Progenitor cell of endocrine pancreas (in vitro differentiated cells): ENCODE measurements around the gene CHST15. TPM values are rescaled to one million over a fixed set of nuclear protein-coding genes. Genes with fewer than 3 reads are reported as not detected.

Experiments used
- DNase-seq: peaks from one replicate; pipeline ENCODE4 v3.0.0; 2021; ENCODE audit warnings: low spot score; ENCODE audit not compliant: unreplicated experiment
- H3K27ac Mint-ChIP-seq: 2 replicates; pipeline ENCODE4 v1.8.0; 2021; ENCODE audit warnings: mild to moderate bottlenecking, moderate library complexity, mixed read lengths
- H3K27me3 Mint-ChIP-seq: 2 replicates; pipeline ENCODE4 v1.8.0; 2021; ENCODE audit warnings: mixed read lengths
- H3K36me3 Mint-ChIP-seq: 2 replicates; pipeline ENCODE4 v1.8.0; 2022; ENCODE audit warnings: mixed read lengths; ENCODE audit not compliant: insufficient read depth
- H3K4me1 Mint-ChIP-seq: 2 replicates; pipeline ENCODE4 v1.8.0; 2021; ENCODE audit warnings: low read depth, mixed read lengths
- H3K4me3 Mint-ChIP-seq: 2 replicates; pipeline ENCODE4 v1.8.0; 2021; ENCODE audit warnings: low read depth, mild to moderate bottlenecking, moderate library complexity, mixed read lengths
- H3K9me3 Mint-ChIP-seq: 2 replicates; pipeline ENCODE4 v1.8.0; 2021; ENCODE audit warnings: low read depth, mixed read lengths
- CTCF ChIP-seq: fragments of 200-600 bp; sonication (generic); IDR thresholded peaks from one replicate; pipeline ENCODE4 v1.5.0; 2021; ENCODE audit warnings: antibody characterized with exemption, mild to moderate bottlenecking; ENCODE audit not compliant: unreplicated experiment
- total RNA-seq: library from RNA; stranded (reverse); gene quantifications from 2 replicates; pipeline ENCODE4 v1.2.1, GENCODE V29; 2021

The CHST15 gene
- total RNA-seq, 1 donor from 2014 or later: 7.9 TPM

- Mint-ChIP-seq H3K36me3 (peaks cover 1% of the 10 kb centered on the region), H3K4me1 (peaks cover 1% of the 10 kb centered on the region), H3K27me3 (peaks cover 9% of the 10 kb centered on the region), H3K4me3 (no peak overlapping the region), H3K27ac (no peak overlapping the region), H3K9me3 (no peaks in the 10 kb centered on the region)
- DNase-seq: no peak
- no peak for TF ChIP-seq CTCF
Measured at GRCh38 chr10:124041675-124042445, 51.5 kb downstream of the CHST15 start.

DNA sequence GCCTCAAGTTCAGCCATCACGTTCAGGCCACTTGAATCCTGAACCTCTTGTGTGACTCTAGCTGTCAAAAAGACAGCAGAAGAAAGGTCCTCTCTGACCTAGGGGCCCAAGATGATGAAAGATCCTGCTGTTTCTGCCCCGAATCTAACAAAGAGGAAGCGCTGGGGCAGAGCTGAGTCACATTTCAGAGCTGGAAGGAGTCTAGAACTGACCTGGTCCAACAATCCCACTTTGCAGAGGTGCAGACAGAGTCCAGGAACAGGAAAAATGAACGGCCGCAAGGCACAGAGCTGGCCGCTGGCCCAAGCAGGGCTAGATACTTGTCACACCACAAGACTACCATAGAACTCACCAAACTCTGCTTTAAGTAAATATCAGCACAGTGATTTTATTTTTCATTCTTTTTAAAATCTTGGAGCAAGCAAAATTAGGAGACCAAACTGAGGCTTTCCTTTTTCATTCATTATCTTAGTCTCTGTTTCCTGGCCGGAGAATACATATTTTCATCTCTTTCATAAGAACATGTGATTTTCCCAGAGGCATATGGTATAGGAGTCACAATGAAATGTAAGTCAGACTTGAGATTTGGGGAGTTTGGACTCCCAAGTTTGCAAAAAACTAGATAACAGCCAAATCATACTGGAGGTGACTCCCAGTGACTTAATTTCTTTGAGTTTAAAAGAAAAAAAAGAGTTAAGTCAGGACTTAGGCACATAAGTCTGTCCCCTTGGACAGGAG is 52.8 kb downstream of the CHST15 start:
- peaks cover 9% of the 10 kb centered on the region for H3K27me3 Mint-ChIP-seq
- peaks cover 10% of the 10 kb centered on the region for H3K4me1 Mint-ChIP-seq
- peaks cover 1% of the 10 kb centered on the region for H3K36me3 Mint-ChIP-seq
- no peak overlapping the region for H3K4me3 Mint-ChIP-seq
- no peak for DNase-seq
- no peak overlapping the region for H3K27ac Mint-ChIP-seq
- TF ChIP-seq CTCF: no peak
- H3K9me3 Mint-ChIP-seq: no peaks in the 10 kb centered on the region

DNA sequence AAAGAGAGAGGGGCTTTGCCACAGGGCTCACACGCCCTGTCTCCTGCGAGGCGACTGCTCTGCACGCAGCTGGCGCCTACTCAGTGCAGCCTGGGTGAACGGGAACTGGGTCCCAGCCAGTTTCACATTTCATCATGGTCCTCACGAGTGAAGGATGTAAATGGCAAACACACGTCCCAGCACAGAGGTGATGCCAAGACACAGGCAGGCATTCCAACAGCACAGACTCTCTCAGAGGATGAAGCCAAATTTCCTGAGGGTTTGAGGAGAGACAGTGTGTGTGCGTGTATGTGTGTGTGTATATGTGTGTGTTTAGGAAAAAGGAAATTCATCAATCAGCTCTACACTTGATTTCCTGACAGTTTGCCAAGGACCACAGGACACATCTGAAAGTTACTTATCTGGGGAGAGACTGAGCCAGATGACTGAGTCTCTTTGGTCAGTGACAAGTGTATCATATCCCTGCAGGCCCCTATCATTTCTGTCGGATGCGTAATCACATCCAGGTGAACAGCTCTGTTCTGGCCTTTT is 53.9 kb downstream of the CHST15 start:
- no peak overlapping the region for H3K4me3 Mint-ChIP-seq
- H3K36me3 Mint-ChIP-seq: peaks cover 1% of the 10 kb centered on the region
- H3K27me3 Mint-ChIP-seq: peaks cover 9% of the 10 kb centered on the region
- DNase-seq: no peak
- no peaks in the 10 kb centered on the region for H3K9me3 Mint-ChIP-seq
- peak overlapping the region; percentile 6 for H3K27ac Mint-ChIP-seq
- no peak for TF ChIP-seq CTCF
- H3K4me1 Mint-ChIP-seq: peaks cover 11% of the 10 kb centered on the region

DNA sequence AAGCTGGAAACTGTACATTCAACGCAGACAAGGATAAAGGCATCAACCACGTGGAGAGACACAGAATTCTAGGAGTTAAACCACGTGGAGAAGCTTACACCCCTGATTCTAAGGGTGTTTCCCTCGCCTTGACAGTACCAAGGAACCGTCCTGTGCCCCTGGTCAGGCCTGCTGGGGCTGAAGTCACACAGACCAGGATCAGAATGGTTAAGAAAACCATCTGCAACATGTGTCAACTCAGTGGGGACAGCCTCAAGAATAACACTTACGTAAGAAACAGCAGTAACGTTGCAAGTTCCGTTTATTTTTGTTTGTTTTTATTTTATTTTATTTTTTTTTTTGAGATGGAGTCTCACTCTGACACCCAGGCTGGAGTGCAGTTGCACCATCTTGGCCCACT is 55.6 kb downstream of the CHST15 start:
- no peak for TF ChIP-seq CTCF
- H3K27ac Mint-ChIP-seq: no peak overlapping the region
- H3K27me3 Mint-ChIP-seq: peaks cover 4% of the 10 kb centered on the region
- peaks cover 11% of the 10 kb centered on the region for H3K4me1 Mint-ChIP-seq
- no peaks in the 10 kb centered on the region for H3K9me3 Mint-ChIP-seq
- H3K4me3 Mint-ChIP-seq: no peak overlapping the region
- no peaks in the 10 kb centered on the region for H3K36me3 Mint-ChIP-seq
- DNase-seq: no peak

DNA sequence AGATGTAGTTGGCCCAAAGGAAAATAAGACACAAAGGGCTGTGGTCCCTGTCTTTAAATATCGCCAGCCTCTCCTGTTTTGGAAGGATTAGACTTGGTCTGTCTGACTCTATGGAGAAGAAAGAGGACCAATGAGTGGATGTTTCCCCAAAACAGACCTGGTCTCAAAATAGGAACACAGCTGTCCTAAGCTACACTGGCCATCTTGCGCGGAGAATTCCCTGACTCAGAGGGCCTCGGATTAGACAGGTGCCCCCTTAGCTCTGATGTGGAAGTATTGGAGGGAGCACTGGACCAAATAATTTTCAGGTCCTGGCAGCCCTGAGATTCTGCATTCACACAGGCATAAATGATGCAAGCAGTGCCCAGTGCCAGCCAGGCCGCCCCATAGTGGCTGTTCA is 56.1 kb downstream of the CHST15 start:
- TF ChIP-seq CTCF: no peak
- Mint-ChIP-seq H3K27me3 (peaks cover 2% of the 10 kb centered on the region), H3K27ac (no peak overlapping the region), H3K9me3 (no peaks in the 10 kb centered on the region), H3K36me3 (no peaks in the 10 kb centered on the region), H3K4me1 (peaks cover 11% of the 10 kb centered on the region), H3K4me3 (no peak overlapping the region)
- no peak for DNase-seq
